Fibroblast of skin of abdomen (primary cell): Measurements from ENCODE around the gene PABPC3. TPM values are rescaled to one million over a fixed set of nuclear protein-coding genes. Genes with fewer than 3 reads are reported as not detected.
A peak's percentile ranks its signal among the peaks of the same experiment; 100 is the strongest.

Experiments
- DNase-seq: peaks from one replicate; pipeline ENCODE4 v3.0.0-alpha.2; 2013
- polyA plus RNA-seq, 2 experiments: library from polyadenylated mRNA; unstranded; fragments of 120-200 nt; gene quantifications; one replicate each; pipeline ENCODE4 v1.2.1, GENCODE V29; 2013; ENCODE audit not compliant: insufficient read length in 2 of 2

PABPC3 gene
- 1.2 TPM for polyA plus RNA-seq (2013, experiment 1 of 2; ENCODE audit: insufficient read length)
- polyA plus RNA-seq (2013, experiment 2 of 2; ENCODE audit: insufficient read length) = 1.2 TPM

DNA sequence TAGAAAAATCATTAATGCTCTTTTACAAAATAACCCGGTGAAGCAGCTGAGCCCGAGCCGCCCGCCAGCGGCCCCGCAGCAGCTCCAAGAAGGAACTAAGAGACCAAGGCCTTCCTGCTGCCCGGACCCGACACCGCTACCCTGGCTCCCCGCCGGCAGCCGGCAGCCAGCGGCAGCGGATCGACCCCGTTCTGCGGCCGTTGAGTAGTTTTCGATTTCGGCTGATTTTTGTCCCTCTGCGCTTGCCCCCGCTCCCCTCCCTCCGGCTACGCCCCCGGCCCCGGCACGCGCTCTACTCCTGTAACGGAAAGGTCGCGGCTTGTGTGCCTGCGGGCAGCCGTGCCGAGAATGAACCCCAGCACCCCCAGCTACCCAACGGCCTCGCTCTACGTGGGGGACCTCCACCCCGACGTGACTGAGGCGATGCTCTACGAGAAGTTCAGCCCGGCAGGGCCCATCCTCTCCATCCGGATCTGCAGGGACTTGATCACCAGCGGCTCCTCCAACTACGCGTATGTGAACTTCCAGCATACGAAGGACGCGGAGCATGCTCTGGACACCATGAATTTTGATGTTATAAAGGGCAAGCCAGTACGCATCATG is at the start of gene PABPC3:
PABPC3 (plus strand) TSS at position 286 of the 603 bp plus-strand sequence; CDS start at position 349, 63 bp downstream.
- DNase-seq = peak; percentile 1

DNA sequence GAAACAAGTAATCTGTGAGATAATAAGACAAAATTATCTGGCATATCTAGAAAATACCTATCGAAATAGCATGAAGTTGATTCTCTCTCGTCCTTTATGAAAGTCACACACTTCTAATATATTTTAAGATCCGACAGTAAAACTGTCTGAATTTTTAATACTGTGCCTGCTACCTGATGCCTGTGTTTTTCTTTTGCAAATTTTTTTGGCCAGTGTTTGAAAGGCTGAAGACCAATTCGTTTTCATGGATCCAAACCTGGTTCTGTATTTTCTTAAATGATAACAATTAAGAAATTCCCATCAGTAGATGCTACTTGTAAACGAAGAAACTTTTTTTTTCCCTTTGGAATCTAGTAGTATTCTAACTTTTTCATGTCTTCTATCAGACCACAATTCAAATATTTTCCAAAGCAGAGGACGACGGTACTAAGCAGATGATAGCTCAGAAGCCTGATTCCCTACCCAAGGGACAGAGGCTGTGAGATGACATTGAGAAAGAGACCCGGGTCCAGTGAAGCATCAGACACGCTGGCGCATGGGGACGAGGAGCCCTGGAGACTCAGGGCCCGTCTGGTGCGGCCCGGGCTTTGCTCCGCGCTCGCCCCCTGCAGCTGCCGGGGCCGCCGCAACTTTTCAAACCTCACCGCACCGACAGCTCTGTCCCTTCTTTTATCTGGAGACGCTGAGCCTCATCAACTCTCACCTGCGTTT is 49.5 kb upstream of the PABPC3 start:
- no peak for DNase-seq

DNA sequence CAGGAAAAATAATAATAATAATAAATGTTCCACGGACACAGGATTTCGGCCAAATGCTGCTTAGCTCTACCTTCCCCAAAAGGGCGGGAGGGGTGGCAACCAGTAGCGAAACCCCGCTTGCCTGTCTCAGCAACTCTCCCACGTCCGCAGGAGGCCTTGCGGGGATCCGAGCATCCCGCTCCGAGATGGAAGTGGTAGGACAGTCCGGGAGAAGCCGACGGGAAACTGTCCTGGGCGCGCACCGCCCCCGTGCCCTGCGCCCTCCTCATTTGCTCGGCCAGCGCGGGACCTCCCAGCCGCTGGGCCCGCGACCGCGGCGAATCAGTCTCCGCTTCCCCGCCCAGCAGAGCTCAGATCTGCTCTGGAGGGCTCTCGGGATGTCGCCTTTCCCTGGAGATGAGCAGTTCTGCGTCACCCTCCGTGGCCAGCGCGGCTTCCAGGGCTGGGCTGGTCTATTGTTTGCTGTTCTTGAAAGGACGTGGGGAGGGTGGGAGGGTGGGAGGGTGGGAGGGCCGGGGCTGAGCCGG is 48.9 kb upstream of the PABPC3 start:
- DNase-seq = peak; percentile 5

DNA sequence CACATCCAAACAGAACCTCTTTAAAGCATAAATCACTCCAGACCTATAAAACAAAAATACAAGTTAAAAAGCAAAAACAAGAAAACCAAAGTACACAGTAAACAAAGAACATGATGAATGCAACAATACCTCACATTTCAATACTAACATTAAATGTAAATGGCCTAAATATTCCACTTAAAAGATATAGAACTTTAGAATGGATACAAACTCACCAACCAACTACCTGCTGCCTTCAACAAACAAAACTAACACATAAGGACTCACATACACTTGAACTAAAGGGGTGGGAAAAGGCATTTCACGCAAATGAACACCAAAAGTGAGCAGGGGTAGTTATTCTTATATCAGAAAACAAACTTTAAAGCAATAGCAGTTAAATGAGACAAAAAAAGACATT is 44.9 kb upstream of the PABPC3 start:
- no peak for DNase-seq

DNA sequence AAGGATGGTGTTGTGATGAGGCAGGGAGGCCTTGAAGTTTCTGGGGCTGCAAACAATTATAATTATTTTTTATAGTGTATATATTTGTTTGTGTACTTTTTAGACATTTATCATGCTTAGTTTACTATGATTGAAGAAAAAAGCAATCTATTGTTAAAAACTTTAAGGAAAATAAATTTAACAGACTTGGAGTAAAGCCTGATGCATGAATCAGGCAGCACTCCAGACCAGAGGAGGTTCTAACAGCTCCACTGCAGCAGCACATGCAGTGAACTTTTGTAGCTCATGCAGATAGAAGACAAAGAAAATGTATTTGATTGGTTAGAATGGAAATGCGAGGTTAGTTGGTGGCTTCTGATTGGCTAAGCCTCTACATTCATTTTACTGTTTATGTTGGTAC is 36.8 kb upstream of the PABPC3 start:
- no peak for DNase-seq

DNA sequence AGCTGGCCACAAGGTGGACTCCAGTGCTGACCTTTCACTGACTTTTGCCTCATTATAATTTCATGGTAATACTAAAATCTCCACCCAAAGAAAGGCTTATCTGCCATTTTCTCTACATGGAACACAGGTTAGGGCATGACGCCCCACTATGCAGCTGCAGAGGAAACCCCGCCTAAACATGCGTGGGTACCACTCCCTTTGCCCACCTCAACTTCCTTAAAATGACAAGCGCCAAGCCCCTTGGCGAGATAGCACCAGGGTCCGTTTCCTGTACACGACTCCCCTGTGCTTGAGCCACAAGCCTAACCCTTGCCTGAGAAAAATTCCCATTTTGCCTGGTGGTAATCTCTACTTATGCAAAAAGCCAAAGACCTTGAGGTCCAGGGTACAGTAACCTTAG is 36.0 kb upstream of the PABPC3 start:
- DNase-seq = no peak

DNA sequence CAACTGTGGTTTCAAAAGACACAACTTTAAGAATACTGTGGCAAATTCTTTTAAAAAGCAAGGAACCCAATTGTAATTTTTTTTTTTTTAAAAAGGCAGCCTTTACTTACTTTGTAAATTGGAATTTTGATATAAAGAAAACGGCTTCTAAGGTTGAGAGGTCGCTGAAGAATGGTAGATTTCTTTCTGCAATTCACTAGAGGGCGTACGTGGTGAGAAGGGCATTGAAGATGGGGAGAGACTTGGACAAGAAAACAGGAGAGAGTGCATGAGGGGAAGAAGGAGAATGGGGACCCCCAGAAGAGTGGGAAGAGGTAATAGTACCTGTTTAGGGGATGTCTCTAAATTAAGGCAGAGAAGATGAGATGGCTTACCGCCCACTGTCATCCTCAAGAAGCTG is 33.5 kb upstream of the PABPC3 start:
- DNase-seq = no peak

DNA sequence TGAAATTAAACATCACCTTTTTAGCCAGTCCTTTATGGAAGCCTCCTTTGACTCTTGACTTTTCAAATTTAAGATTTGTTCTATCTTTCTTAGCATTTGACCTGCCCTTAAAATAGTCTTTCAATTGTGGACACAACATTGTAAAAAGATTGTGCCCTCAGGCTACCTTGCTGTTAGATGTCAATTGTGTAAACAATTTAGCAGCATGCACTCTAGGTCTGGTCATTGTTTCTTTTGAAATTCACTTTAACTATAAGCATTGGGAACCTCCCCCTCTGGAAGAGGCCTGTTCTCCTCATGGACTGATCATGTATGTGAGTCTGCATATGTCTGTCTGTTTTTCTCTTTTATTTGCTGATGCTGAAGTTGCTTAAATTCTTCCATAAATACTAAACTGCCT is 31.5 kb upstream of the PABPC3 start:
- no peak for DNase-seq

DNA sequence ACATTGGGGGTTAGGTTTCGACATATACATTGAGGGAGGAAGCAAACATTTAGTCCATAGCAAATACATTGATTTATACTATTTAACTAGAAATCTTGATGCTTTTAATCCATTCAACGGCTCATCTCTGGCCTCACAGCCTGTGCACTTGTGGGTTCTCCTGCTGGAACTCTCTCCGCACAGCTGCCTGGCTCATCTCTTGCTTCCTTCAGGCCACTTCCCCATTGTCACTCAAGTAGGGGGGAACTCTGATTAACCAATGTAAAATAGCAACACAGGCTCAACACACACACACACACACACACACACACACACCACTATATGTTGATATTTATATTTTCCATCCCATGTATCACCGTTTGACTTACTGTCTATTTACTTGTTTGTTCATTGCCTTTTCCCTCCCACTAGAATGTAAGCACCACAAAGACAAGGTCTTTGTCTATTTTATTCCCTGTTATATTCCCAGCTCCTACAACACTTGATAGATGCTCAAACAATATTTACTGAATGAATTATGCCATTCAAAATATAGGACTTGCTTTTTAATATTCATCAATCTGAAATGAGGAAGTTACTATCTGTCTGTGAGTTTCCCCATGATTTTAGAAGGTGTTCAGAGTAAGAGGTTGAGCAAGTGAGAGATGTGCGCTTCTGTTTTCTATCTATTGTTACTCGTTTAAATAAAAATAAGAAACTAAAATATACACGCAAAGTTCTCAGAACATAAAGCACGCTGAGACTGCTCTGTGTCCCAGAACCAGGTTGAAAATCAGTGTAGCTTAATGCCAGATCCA is 29.8 kb upstream of the PABPC3 start:
- no peak for DNase-seq

DNA sequence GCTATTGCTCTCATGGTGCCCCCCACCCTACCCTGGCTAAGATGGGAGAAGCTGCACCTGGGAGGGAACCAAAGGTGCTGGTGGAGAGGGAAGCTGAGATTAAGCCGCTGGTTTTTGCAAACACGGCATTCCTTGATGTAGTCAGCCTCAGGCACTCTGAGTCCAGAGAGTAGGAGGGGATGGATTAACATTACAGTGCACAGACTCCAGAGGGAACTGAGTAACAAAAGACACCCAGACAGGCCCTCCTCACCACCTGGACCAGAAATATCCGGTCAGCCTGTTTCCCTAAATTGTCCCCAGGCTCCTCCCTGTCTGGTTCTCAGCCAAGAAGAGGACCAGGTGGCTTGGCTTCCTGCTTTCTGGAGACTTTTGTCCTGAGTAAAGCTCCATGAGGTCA is 28.9 kb upstream of the PABPC3 start:
- DNase-seq = no peak

DNA sequence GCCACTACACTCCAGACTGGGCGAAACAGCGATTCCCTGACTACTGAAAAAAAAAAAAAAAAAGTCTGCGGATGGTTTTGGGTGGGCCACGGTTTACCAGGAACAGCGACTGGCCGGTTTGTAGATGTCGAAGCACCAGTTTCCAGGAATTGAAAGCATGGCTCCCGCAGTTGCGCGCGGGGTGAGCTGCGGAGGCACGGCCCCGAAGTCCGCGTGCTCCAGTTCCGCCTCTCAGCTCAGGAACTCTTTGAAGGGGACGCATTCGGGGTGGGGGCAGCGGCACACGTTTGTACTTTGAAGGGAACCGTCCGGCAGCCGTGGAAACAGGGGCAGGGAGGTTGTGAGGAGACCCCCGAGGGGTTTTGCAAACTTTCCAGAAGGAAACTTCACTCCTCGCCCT is 27.1 kb upstream of the PABPC3 start:
- DNase-seq = no peak

DNA sequence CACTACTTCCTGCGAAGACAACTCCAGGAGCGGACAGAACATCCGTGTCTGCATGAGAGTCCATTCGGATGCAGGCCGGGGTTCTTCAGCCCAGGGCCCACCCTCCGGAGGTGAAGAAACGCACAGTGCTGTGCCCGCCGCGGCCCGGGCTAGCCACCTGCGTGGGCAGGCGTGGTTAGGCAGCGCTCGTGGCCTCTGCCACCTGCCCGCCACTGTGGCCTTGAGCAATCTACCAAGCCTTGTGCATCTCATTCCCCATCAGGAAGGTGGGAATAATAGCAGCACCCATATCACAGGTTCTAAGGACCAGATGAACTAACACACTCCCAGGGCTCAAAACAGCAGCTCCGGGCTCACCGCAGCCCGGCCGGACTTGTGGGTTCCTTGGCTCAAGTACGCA is 26.7 kb upstream of the PABPC3 start:
- DNase-seq = no peak

DNA sequence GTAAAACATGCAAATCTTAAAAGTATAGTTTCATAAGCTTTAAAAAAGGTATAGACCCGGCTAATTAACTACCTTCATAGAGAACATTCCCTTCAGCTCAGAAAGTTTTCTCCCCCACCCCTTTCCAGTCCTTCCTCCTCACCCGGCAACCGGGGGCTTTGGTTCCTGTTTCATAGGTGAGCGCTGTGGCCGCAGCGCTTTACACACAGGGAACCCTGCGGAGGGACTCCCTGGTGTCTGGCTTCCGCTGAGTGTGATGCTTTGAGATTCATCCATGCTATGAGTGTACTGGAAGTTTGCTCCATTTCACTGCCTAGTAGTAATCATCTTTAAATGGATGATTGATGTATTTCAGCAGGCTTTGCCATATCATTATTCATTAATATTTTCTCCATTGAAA is 26.0 kb upstream of the PABPC3 start:
- DNase-seq = no peak

DNA sequence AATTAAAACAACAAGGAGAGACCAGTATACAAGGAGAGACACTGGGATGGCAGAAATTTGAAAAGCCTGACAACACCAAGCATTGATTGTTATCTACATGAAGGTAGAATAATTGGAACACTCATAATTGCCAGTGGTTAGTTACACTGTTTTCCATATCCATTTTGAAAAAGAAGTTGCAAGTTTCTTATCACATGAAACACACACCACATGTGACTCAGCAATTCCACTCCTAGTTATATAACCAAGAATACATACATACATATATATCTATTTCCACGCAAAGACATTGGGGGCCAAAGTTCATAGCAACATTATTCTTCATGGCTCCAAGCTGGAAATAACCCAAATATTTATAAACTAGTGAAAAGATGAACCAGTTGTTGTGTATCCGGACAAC is 15.2 kb upstream of the PABPC3 start:
- DNase-seq = no peak

DNA sequence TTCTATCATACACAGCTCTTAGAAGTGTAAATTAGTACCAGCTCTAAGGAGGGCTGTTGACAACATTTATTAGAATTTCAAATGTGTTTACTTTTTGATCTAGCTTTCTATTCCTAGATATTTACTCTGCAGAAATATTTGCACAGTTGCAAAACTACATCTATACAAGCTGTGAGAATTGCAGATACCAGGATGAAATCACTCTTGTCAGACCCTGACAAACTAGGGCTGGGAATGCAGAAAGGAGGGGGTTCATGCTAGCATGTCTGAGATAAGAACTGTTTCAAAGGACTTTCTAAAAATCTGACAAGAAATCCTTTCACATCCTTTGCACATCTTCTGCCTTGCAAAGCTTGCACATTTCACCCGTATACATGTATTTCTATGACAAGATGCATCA is 11.8 kb upstream of the PABPC3 start:
- DNase-seq = no peak

DNA sequence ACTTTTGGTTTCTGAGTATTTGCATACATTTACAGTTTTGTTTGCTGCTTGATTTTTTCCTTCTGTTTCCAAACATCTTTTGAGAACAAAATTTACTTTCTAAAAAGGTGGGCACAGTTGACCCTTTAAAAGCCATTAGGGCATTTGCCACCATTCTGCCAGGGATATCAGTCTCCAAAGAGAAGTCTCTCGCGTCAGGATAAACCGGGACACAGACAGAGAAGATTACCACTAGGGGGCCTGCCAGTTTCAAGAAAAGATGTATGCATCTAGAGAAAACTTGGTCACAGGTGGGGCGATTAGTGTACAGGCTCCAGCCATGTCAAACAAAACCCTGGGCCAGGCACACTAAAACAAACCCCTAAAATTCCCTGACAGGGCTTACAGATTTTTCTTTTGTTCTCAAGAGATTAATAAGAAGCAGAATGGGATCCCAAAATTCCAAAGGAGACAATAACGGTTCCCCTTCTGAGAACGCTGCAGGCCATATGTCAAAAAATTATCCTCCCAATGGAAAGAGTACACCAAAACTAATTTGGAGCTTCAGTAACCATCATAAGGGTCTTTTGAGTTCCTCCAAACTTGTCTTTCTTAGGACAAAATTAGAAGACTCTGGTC is 10.7 kb upstream of the PABPC3 start:
- DNase-seq = peak; percentile 22

DNA sequence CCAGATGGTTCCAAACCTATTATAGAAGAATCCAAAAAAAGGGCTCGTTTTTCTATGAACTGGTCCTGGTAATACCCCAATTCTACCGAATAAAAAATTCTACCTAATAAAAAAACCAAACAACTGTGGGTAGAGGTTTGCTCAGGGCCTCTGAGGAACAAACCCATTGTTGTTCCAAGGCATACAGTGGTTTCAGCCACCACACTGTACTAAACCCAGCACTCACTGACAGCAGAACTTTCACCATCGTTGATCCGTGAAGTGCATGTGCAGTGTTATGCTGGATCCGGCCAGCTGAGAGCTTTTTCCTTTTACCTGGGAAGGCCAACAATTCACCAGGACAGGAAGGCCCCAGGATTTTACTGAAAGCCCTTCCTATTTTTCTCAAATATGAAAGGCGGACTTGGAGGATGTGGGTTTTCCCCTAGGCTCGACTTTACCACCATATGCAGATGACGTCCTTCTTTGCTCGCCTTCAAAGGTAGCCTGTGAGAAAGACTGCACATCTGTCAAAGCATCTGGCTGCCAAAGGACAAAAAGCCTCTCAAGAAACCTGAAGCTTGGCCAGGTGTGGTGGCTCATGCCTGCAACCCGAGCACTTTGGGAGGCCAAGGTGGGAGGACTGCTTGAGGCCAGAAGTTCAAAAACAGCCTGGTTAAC is 7.2 kb upstream of the PABPC3 start:
- no peak for DNase-seq

DNA sequence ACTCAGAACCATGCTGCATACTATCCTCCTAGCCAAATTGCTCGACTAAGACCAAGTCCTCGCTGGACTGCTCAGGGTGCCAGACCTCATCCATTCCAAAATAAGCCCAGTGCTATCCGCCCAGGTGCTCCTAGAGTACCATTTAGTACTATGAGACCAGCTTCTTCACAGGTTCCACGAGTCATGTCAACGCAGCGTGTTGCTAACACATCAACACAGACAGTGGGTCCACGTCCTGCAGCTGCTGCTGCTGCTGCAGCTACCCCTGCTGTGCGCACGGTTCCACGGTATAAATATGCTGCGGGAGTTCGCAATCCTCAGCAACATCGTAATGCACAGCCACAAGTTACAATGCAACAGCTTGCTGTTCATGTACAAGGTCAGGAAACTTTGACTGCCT is 1.5 kb downstream of the PABPC3 start:
- DNase-seq = no peak

DNA sequence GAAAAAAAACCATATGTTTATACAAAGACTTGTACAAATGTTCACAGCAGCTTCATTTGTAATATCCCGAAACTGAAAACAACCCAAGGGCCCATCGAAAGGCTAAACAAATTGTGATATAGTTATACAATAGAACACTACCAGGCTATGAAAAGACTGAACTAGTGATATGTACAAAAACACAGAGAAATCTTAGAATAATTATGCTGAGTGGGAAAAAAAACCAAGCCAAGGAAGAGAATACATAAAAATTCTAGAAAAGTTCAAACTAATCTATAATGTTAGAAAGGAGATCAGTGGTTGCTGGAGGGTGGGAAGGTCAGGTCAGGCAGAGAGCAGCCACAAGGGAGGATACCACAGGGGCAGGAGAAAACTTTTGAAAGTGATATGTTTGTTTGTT is 7.8 kb downstream of the PABPC3 start:
- no peak for DNase-seq

DNA sequence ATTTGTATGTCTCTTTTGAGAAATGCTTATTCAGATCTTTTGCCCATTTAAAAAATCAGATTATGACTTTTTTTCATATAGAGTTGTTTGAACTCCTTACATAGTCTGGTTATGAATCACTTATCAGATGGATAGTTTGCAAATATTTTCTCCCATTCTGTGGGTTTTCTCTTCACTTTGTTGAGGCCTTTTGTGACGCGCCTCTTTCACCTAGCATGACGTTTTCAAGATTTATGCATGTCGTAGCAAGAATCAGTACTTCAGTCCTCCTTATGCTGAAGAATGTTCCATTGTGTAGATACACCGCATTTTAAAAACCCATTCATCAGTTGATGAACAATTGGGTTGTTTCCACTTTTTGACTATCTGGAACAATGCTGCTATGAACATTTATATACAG is 13.4 kb downstream of the PABPC3 start:
- no peak for DNase-seq

DNA sequence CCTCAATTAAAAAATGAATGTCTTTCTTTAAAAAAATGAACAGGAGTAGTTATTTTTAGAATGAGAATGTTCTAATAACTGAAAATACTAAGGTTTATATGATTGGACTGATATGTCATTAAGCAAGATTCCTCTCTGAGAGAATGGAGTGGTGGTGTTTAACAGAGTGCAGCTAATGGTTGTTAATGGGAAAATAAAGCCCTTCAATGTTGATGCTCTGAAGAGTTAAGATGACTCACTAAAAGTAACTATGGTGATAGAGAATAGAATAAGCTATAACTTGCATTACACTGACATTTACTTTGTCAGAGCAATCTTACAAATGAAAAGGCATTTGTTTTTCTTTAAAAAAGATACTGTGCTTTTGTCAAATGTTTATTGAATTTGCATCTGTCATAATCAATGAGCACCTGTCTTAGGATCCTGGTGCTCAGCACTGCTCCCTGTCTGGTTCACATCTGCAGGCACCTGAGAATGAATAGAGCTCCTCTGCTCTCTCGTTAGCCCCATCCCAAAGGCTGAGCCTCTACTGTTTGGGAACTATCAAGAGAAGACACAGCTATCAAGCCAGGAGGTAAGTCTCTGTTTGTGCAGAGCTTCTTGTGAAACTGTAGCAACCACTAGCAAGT is 15.1 kb downstream of the PABPC3 start:
- no peak for DNase-seq

DNA sequence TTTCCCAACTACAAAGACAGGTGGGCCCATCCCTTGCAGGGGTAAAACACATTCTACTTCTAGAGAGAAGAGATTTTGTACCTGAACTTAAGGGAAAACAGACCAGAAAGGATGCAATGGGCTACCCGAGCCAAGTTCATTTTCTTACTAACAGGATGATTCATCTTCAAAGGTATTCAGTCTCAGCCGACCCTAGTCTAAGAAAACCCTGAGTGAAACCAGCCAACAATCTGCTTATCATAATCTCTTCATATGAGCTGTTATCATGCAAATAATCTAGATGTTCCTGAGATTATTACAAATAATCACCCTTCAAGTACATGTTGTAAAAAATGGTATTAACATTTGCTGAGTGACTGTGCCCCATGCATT is 15.6 kb downstream of the PABPC3 start:
- DNase-seq = no peak
